Keratinocyte (primary cell): Measurements from ENCODE around the gene CRB2. TPM values are rescaled to one million over a fixed set of nuclear protein-coding genes. Genes with fewer than 3 reads are reported as not detected.

Experiments used
- DNase-seq: peaks from one replicate; pipeline ENCODE4 v3.0.0-alpha.2; 2011; ENCODE audit warnings: low read depth, missing footprints, low spot score
- FAIRE-seq: peaks from 2 replicates; lab custom pipeline; 2011; peaks lifted over from hg19 to GRCh38; lab: Jason Lieb, UNC
- H2AFZ ChIP-seq: 2 replicates; pipeline ENCODE4 v1.6.0; 2012; ENCODE audit warnings: low read length, control low read depth, inconsistent platforms; ENCODE audit not compliant: control insufficient read depth
- H3K27ac ChIP-seq: 2 replicates; pipeline ENCODE4 v1.5.1; 2011; ENCODE audit warnings: low read length; ENCODE audit not compliant: control insufficient read depth, insufficient read depth
- H3K27me3 ChIP-seq: 3 replicates; pipeline ENCODE4 v1.6.0; 2011; ENCODE audit warnings: low read length; ENCODE audit not compliant: control insufficient read depth, insufficient read depth; ENCODE audit errors: extremely low read depth
- H3K36me3 ChIP-seq, 2 experiments: 2 replicates in 1 of 2; 3 replicates in 1 of 2; pipeline ENCODE4 v1.5.1; 2011; ENCODE audit warnings: low read length in 2 of 2, mild to moderate bottlenecking in 1 of 2; ENCODE audit not compliant: control insufficient read depth in 2 of 2, insufficient read depth in 2 of 2; ENCODE audit errors: extremely low read depth in 1 of 2
- H3K4me1 ChIP-seq: 3 replicates; pipeline ENCODE4 v1.5.1; 2011; ENCODE audit warnings: low read length; ENCODE audit not compliant: control insufficient read depth, insufficient read depth; ENCODE audit errors: extremely low read depth
- H3K4me2 ChIP-seq: 3 replicates; pipeline ENCODE4 v1.6.0; 2011; ENCODE audit warnings: low read depth, low read length; ENCODE audit not compliant: control insufficient read depth, insufficient read depth; ENCODE audit errors: extremely low read depth
- H3K4me3 ChIP-seq, 3 experiments: fragments of 200-600 bp in 1 of 3; sonication (generic) in 1 of 3; 2 replicates in 2 of 3; 3 replicates in 1 of 3; pipeline ENCODE4 v1.5.1; 2011 to 2016; ENCODE audit warnings: low read length in 3 of 3, mild to moderate bottlenecking in 3 of 3, control low read depth in 2 of 3, inconsistent platforms in 1 of 3, low read depth in 1 of 3, mixed read lengths in 1 of 3, mixed run types in 1 of 3, moderate library complexity in 1 of 3; ENCODE audit not compliant: control insufficient read depth in 2 of 3, insufficient read depth in 2 of 3; ENCODE audit errors: extremely low read depth in 1 of 3
- H3K79me2 ChIP-seq: 2 replicates; pipeline ENCODE4 v1.6.0; 2012; ENCODE audit warnings: low read length; ENCODE audit not compliant: control insufficient read depth, insufficient read depth
- H3K9ac ChIP-seq: 3 replicates; pipeline ENCODE4 v1.6.0; 2011; ENCODE audit warnings: low read length; ENCODE audit not compliant: control insufficient read depth, insufficient read depth; ENCODE audit errors: extremely low read depth
- H3K9me1 ChIP-seq: 3 replicates; pipeline ENCODE4 v1.6.0; 2011; ENCODE audit warnings: low read length; ENCODE audit not compliant: control insufficient read depth, insufficient read depth; ENCODE audit errors: extremely low read depth
- H3K9me3 ChIP-seq: 2 replicates; pipeline ENCODE4 v1.5.1; 2012; ENCODE audit warnings: low read depth, low read length; ENCODE audit not compliant: control insufficient read depth
- H4K20me1 ChIP-seq: 3 replicates; pipeline ENCODE4 v1.6.0; 2011; ENCODE audit warnings: low read length; ENCODE audit not compliant: control insufficient read depth, insufficient read depth; ENCODE audit errors: extremely low read depth
- EZH2 ChIP-seq: IDR thresholded peaks from one replicate; pipeline ENCODE4 v1.6.1; 2012; ENCODE audit warnings: inconsistent platforms, mild to moderate bottlenecking, low read length, moderate library complexity
- dilution Hi-C: fragments of 300-500 bp; cut with MboI; formaldehyde crosslinking; loops from one replicate; pipeline ENCODE4 v1.7.0; 2020; ENCODE audit warnings: low sequenced_read_pairs; ENCODE audit not compliant: extremely low pct_ligation_motif_present
- polyA plus RNA-seq, 5 experiments: library from polyadenylated mRNA; depleted of rRNA in 3 of 5; stranded (reverse) in 3 of 5; stranded (forward) in 1 of 5; unstranded in 1 of 5; fragments of >200 nt; gene quantifications; 1 replicate in 1 of 5; 2 replicates in 3 of 5; 3 replicates in 1 of 5; pipeline versions ENCODE4 v1.2.1 to v1.2.3, GENCODE V29; 2011 to 2012; ENCODE audit warnings: missing spikeins in 2 of 5, low read depth in 1 of 5, low replicate concordance in 1 of 5
- TF ChIP-seq, protein P1 (sequence below), 3 experiments: IDR thresholded peaks in 1 of 3; conservative IDR thresholded peaks in 1 of 3; optimal IDR thresholded peaks in 1 of 3; 2 replicates in 2 of 3; 3 replicates in 1 of 3; pipeline versions ENCODE3 to v1.5.1; 2011; ENCODE audit warnings: low read length in 3 of 3, mild to moderate bottlenecking in 3 of 3, moderate library complexity in 2 of 3, control low read depth in 1 of 3, inconsistent platforms in 1 of 3; ENCODE audit not compliant: insufficient read depth in 2 of 3; ENCODE audit errors: extremely low read depth in 1 of 3

CRB2 gene
- polyA plus RNA-seq, 1 donor (not counting 4 experiments of a cell fraction or from before 2014, with no cell fraction given): not detected

DNA sequence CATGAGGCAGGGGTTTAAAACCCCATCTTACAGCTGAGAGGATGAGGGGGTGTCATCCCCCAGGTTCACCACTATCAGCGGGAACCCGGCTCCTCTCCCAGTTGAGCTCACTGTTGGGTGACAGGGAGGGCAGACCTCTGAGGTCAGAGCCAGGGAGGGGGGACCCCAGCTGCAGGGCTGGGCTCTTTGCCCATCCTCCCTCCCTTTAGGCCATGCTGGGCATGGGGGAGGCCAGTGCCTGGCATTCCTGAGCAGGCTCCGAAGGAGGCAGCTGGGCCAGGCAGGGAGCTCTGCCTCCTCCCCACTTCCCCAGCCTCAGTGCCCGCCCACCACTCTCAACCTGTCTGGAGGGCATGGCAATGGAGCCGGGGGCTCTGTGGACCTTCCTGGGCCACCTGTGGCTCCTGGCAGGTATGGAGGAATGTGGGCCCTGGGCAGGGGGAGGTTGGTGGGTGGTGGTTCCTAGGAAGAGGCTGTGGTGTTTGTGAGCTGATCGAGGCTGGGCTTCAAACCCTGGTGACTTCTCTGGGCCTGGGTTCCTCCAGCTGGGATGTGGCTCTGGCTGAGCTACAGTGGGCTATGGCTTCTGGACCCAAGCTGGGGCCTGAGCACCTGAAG, 12.6 kb downstream of the CRB2 start:
- FAIRE-seq: no peak
- dilution Hi-C loops: no loop called here
- Histone ChIP-seq H3K4me3 (no peak overlapping the region), H3K79me2 (no peaks in the 10 kb centered on the region), H4K20me1 (no peaks in the 10 kb centered on the region), H3K9me1 (no peaks in the 10 kb centered on the region), H3K27ac (no peak overlapping the region), H3K4me1 (no peaks in the 10 kb centered on the region), H2AFZ (no peak overlapping the region), H3K36me3 (no peaks in the 10 kb centered on the region), H3K27me3 (peaks cover 43% of the 10 kb centered on the region), H3K9me3 (no peaks in the 10 kb centered on the region), H3K4me2 (no peak overlapping the region), H3K9ac (no peak overlapping the region)
- TF ChIP-seq EZH2: no peak
- no peak for DNase-seq

DNA sequence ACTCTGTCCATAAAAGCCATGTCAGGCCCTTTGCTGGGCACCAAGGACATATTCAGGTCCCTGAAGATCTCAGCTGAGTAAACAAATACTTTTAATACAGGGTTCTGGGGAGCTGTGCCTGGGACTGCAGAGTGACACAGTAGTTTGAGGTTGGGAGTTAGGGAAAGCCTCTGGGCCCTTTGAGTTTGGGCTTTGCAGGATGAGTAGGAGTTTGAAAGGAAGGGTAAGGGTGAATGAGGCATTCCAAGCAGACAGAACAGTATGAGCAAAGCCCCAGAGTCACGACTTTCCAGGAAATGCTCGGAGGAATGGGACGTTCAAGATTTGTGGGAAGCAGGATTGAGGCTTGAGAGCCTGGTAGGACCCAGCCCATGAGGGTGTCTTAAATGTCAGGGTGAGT, 13.3 kb downstream of the CRB2 start:
- FAIRE-seq (no peak), DNase-seq (no peak)
- Histone ChIP-seq H3K9me3 (no peaks in the 10 kb centered on the region), H3K4me2 (no peak overlapping the region), H3K9ac (no peak overlapping the region), H4K20me1 (no peaks in the 10 kb centered on the region), H3K36me3 (no peaks in the 10 kb centered on the region), H3K9me1 (no peaks in the 10 kb centered on the region), H3K27ac (no peak overlapping the region), H2AFZ (no peak overlapping the region), H3K4me1 (no peaks in the 10 kb centered on the region), H3K79me2 (no peaks in the 10 kb centered on the region), H3K27me3 (peaks cover 47% of the 10 kb centered on the region), H3K4me3 (no peak overlapping the region)
- TF ChIP-seq, protein P1, sequence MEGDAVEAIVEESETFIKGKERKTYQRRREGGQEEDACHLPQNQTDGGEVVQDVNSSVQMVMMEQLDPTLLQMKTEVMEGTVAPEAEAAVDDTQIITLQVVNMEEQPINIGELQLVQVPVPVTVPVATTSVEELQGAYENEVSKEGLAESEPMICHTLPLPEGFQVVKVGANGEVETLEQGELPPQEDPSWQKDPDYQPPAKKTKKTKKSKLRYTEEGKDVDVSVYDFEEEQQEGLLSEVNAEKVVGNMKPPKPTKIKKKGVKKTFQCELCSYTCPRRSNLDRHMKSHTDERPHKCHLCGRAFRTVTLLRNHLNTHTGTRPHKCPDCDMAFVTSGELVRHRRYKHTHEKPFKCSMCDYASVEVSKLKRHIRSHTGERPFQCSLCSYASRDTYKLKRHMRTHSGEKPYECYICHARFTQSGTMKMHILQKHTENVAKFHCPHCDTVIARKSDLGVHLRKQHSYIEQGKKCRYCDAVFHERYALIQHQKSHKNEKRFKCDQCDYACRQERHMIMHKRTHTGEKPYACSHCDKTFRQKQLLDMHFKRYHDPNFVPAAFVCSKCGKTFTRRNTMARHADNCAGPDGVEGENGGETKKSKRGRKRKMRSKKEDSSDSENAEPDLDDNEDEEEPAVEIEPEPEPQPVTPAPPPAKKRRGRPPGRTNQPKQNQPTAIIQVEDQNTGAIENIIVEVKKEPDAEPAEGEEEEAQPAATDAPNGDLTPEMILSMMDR (optimal IDR thresholded peaks at IDR 0.05 in 1 of 3, IDR thresholded peaks at IDR 0.05 in 1 of 3, conservative IDR thresholded peaks at IDR 0.05 in 1 of 3; ENCODE audit: extremely low read depth in 1 of 3, insufficient read depth in 2 of 3, low read length in 3 of 3): no peak
- TF ChIP-seq EZH2: no peak
- dilution Hi-C loops: no loop called here

DNA sequence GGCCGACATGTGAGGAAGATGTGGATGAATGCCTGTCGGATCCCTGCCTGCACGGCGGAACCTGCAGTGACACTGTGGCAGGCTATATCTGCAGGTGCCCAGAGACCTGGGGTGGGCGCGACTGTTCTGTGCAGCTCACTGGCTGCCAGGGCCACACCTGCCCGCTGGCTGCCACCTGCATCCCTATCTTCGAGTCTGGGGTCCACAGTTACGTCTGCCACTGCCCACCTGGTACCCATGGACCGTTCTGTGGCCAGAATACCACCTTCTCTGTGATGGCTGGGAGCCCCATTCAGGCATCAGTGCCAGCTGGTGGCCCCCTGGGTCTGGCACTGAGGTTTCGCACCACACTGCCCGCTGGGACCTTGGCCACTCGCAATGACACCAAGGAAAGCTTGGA, 14.1 kb downstream of the CRB2 start:
- DNase-seq: no peak
- Histone ChIP-seq H3K27ac (no peak overlapping the region), H3K36me3 (no peaks in the 10 kb centered on the region), H3K4me1 (no peaks in the 10 kb centered on the region), H3K4me3 (no peak overlapping the region), H3K27me3 (peaks cover 55% of the 10 kb centered on the region), H3K4me2 (no peak overlapping the region), H3K9ac (no peak overlapping the region), H3K79me2 (no peaks in the 10 kb centered on the region), H3K9me3 (no peaks in the 10 kb centered on the region), H4K20me1 (no peaks in the 10 kb centered on the region), H3K9me1 (no peaks in the 10 kb centered on the region), H2AFZ (no peak overlapping the region)
- no peak for FAIRE-seq
- dilution Hi-C loops: no loop called here
- TF ChIP-seq, protein P1 (optimal IDR thresholded peaks at IDR 0.05 in 1 of 3, IDR thresholded peaks at IDR 0.05 in 1 of 3, conservative IDR thresholded peaks at IDR 0.05 in 1 of 3; ENCODE audit: extremely low read depth in 1 of 3, insufficient read depth in 2 of 3, low read length in 3 of 3): no peak
- no peak for TF ChIP-seq EZH2
